ENCODE results near the gene SIGLEC1. TPM values are rescaled to one million over a fixed set of nuclear protein-coding genes. Genes with fewer than 3 reads are reported as not detected.

SIGLEC1 gene
- total RNA-seq, 1 donor from 2014 or later, result 6.4 TPM

DNA sequence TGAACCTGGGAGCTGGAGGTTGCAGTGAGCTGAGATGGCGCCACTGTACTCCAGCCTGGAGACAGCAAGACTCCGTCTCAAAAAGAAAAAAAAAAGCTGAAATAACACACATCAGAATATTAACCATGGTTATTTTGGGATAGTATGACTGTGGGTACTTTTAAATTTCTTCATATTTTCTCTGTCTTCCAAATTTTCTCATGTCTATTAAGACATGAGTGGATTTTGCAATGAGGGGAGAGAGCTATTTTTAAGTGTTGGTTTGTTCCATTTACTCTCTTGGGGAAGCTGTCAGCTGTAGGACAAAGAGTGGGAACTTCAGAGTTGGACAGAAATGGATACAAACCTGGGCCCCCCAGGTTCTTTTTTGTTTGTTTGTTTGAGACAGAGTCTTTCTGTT, 44.9 kb upstream of the SIGLEC1 start:
- TF ChIP-seq, protein P1, sequence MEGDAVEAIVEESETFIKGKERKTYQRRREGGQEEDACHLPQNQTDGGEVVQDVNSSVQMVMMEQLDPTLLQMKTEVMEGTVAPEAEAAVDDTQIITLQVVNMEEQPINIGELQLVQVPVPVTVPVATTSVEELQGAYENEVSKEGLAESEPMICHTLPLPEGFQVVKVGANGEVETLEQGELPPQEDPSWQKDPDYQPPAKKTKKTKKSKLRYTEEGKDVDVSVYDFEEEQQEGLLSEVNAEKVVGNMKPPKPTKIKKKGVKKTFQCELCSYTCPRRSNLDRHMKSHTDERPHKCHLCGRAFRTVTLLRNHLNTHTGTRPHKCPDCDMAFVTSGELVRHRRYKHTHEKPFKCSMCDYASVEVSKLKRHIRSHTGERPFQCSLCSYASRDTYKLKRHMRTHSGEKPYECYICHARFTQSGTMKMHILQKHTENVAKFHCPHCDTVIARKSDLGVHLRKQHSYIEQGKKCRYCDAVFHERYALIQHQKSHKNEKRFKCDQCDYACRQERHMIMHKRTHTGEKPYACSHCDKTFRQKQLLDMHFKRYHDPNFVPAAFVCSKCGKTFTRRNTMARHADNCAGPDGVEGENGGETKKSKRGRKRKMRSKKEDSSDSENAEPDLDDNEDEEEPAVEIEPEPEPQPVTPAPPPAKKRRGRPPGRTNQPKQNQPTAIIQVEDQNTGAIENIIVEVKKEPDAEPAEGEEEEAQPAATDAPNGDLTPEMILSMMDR (IDR thresholded peaks at IDR 0.05; ENCODE audit: borderline replicate concordance), result no peak
- peak overlapping the region; percentile 59 for H3K27ac ChIP-seq (replicated peaks)
- no peaks in the 10 kb centered on the region for H3K36me3 ChIP-seq
- DNase-seq, result no peak
- no peak overlapping the region for H3K4me3 ChIP-seq
- H3K9me3 ChIP-seq (replicated peaks), result no peaks in the 10 kb centered on the region
- H3K4me1 ChIP-seq, result peaks cover 40% of the 10 kb centered on the region
- no peaks in the 10 kb centered on the region for H3K27me3 ChIP-seq (ENCODE audit: low read depth)
- intact Hi-C loops (cut with micrococcal nuclease), result no loop called here

DNA sequence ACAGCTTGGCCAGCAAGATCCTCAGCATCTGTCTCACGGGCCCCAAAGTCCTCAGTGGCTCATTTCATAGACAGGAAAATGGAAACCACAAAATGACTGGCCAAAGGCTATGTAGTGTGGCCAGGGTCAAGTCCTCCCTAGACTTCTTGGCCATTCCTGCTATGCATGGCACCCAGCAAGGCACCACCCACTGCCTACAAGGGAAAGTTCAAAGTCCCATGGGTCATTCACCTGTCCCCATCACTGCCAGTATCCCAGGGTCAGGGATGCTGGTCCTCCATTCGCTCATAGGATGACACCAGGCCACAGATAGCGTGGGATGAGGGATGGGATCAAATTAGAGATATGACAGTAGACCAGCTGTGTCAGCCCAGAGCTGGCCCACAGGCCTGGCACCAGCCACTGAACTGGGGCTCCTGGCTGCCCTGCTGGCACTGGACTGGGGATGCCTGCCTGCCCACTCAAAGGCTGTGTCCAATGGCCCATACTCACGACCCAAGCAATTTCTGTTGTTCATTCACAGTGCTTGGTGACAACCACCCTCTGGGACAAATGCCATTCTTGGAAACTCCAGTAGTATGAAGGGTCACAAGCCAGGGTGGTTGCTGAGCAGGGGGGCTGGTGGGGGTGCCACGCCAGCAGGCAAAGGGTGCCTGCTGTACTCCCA, 43.5 kb upstream of the SIGLEC1 start:
- Histone ChIP-seq H3K4me3 (no peak overlapping the region), H3K4me1 (peaks cover 53% of the 10 kb centered on the region), H3K27ac (replicated peaks) (peak overlapping the region; percentile 59), H3K36me3 (peaks cover 9% of the 10 kb centered on the region), H3K27me3 (ENCODE audit: low read depth) (peaks cover 9% of the 10 kb centered on the region), H3K9me3 (replicated peaks) (no peaks in the 10 kb centered on the region)
- intact Hi-C loops (cut with micrococcal nuclease), result no loop called here
- TF ChIP-seq, protein P1 (IDR thresholded peaks at IDR 0.05; ENCODE audit: borderline replicate concordance), result no peak
- no peak for DNase-seq

DNA sequence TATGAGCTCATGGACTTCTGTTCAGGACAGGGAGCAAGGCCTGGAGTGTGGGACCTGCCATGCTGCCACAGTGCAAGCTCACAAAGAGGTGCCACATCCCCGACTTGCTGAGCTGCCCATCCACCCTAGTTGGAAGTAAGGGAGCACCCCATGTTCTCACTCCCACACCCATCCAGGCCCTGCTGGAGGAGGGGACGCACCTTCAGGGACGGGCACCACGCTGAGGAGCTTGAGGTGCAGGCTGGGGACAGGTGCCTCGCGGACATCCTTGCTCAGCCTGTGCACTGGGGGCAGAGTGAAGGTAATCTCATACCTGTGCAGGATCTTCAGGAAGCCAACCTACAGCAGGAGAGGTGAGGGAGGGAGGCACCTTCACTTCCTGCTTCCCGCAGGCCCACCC, 42.9 kb upstream of the SIGLEC1 start:
- TF ChIP-seq, protein P1 (IDR thresholded peaks at IDR 0.05; ENCODE audit: borderline replicate concordance), result no peak
- peak overlapping the region; percentile 59 for H3K27ac ChIP-seq (replicated peaks)
- peaks cover 14% of the 10 kb centered on the region for H3K36me3 ChIP-seq
- H3K27me3 ChIP-seq (ENCODE audit: low read depth), result peaks cover 15% of the 10 kb centered on the region
- no peaks in the 10 kb centered on the region for H3K9me3 ChIP-seq (replicated peaks)
- no peak for DNase-seq
- peaks cover 57% of the 10 kb centered on the region for H3K4me1 ChIP-seq
- no peak overlapping the region for H3K4me3 ChIP-seq
- intact Hi-C loops (cut with micrococcal nuclease), result no loop called here

DNA sequence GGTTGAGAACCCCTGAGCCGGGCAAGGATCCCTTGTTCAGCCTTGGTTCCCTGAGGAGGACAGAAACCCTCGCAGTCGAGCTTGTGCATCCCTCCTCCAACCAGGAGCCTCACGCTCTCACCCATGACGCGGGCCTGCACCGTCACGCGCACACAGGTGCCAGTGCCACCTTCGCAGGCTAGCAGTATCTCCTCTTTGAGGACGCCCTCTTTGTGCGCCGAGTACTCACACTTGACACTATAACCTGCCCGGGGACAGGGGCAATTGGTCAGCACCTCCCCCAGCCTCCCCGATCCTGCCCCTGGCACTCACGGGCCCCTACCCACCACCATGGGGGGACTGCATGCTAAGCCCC, 41.9 kb upstream of the SIGLEC1 start:
- no peak overlapping the region for H3K4me3 ChIP-seq
- H3K9me3 ChIP-seq (replicated peaks), result no peaks in the 10 kb centered on the region
- peaks cover 26% of the 10 kb centered on the region for H3K27me3 ChIP-seq (ENCODE audit: low read depth)
- peak overlapping the region; percentile 61 for H3K27ac ChIP-seq (replicated peaks)
- no peak for DNase-seq
- intact Hi-C loops (cut with micrococcal nuclease), result no loop called here
- peaks cover 67% of the 10 kb centered on the region for H3K4me1 ChIP-seq
- TF ChIP-seq, protein P1 (IDR thresholded peaks at IDR 0.05; ENCODE audit: borderline replicate concordance), result no peak
- H3K36me3 ChIP-seq, result peaks cover 24% of the 10 kb centered on the region

DNA sequence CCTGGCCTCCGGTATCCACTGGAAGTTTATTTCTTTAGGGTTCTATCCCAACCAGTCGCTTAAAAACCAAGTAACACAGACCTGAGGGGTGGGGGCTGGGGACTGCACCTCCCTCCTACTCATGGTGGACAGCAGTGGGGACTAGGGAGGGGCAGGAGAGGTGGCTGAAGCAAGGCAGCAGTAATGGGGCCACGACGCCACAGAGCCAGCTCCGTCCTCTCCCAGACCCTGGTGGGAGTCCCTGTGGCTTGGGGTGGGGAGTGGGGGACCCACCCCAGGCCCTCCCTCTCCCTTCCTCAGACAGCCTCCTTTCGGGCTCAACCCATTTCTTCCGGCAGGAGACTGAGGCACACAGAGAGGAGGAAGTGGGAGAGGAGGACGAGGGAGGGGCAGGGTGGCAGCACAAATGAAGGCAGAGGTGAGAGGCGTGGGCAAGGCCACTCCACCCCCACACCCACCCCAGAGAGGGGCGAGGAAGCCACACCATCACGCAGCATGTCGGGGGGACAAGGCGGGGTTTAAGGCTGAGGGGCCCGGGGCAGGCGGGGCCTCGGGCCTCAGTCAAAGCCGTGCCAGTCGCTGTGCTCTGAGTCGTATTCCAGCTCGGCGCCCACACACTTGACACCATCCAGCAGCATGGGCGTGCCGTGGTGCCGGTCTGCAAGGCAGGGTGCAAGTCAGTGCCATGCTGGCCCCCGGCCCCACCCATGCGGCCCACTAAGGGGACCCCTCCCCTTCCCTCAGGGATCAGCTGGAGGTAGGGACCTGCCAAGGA, 41.3 kb upstream of the SIGLEC1 start:
- TF ChIP-seq, protein P1 (IDR thresholded peaks at IDR 0.05; ENCODE audit: borderline replicate concordance), result no peak
- Histone ChIP-seq H3K9me3 (replicated peaks) (no peaks in the 10 kb centered on the region), H3K4me1 (peaks cover 68% of the 10 kb centered on the region), H3K27ac (replicated peaks) (peak overlapping the region; percentile 61), H3K27me3 (ENCODE audit: low read depth) (peaks cover 28% of the 10 kb centered on the region), H3K4me3 (no peak overlapping the region), H3K36me3 (peaks cover 27% of the 10 kb centered on the region)
- intact Hi-C loops (cut with micrococcal nuclease), result no loop called here
- no peak for DNase-seq

Measured in left ventricle myocardium inferior (tissue), 1 donor.